Naive B cell (primary cell): ENCODE data around the gene MT1M. TPM values are rescaled to one million over a fixed set of nuclear protein-coding genes. Genes with fewer than 3 reads are reported as not detected.
A peak's percentile ranks its signal among the peaks of the same experiment; 100 is the strongest.

Experiments
- ATAC-seq, 2 donors: fragments of 150-1000 bp; cut with Tn5 transposase; 2 replicates each; pipeline ENCODE4 v1.10.0; 2021; ENCODE audit warnings: low read depth in 2 of 2, mild to moderate bottlenecking in 2 of 2, moderate library complexity in 2 of 2
- DNase-seq: peaks from one replicate; pipeline ENCODE4 v3.0.0; 2022
- H3K27ac Mint-ChIP-seq, 6 donors: one replicate each; pipeline ENCODE4 v1.8.0; 2020 to 2022; ENCODE audit warnings: mild to moderate bottlenecking in 6 of 6, mixed read lengths in 6 of 6, moderate library complexity in 5 of 6, inconsistent platforms in 2 of 6
- H3K27me3 Mint-ChIP-seq, 3 donors: one replicate each; pipeline ENCODE4 v1.8.0; 2021 to 2022; ENCODE audit warnings: mixed read lengths in 3 of 3, mild to moderate bottlenecking in 1 of 3
- H3K36me3 Mint-ChIP-seq, 2 donors: one replicate each; pipeline ENCODE4 v1.8.0; 2020 to 2022; ENCODE audit warnings: mixed read lengths in 2 of 2, inconsistent platforms in 1 of 2, mild to moderate bottlenecking in 1 of 2
- H3K4me1 Mint-ChIP-seq, 3 donors: one replicate each; pipeline ENCODE4 v1.8.0; 2020 to 2022; ENCODE audit warnings: mixed read lengths in 3 of 3, inconsistent platforms in 1 of 3, mild to moderate bottlenecking in 1 of 3, moderate library complexity in 1 of 3
- H3K4me3 Mint-ChIP-seq, 8 donors: one replicate each; pipeline ENCODE4 v1.8.0; 2020 to 2022; ENCODE audit warnings: mild to moderate bottlenecking in 8 of 8, mixed read lengths in 8 of 8, moderate library complexity in 8 of 8, inconsistent platforms in 2 of 8
- H3K9me3 Mint-ChIP-seq, 7 donors: one replicate each; pipeline ENCODE4 v1.8.0; 2020 to 2022; ENCODE audit warnings: mixed read lengths in 7 of 7, mild to moderate bottlenecking in 5 of 7, inconsistent platforms in 2 of 7, moderate library complexity in 1 of 7
- polyA plus RNA-seq, 6 donors: library from polyadenylated mRNA; unstranded; fragments of 300-500 nt; fragmentation: Illumina TruSeq; gene quantifications; one replicate each; pipeline ENCODE4 v1.2.3, GENCODE V29; 2021; ENCODE audit warnings: low read depth in 6 of 6

MT1M gene
- polyA plus RNA-seq, 6 donors from 2014 or later = not detected

- Mint-ChIP-seq H3K36me3 (no peaks in the 10 kb centered on the region), H3K9me3 (peaks cover 0 to 1% (median 0%) of the 10 kb centered on the region in 7 donors), H3K27me3 (peaks cover 74 to 96% (median 89%) of the 10 kb centered on the region in 3 donors), H3K4me3 (peak overlapping the region in 1 of 8 donors; percentile 22), H3K27ac (no peak overlapping the region), H3K4me1 (peaks cover 16 to 34% (median 25%) of the 10 kb centered on the region in 3 donors)
- no peak for DNase-seq
- no peak for ATAC-seq
These were observed 4.4 kb downstream of the MT1M start for GRCh38 chr16:56636616-56637413.

- Mint-ChIP-seq H3K27me3 (peaks cover 84 to 91% (median 84%) of the 10 kb centered on the region in 3 donors), H3K4me1 (peaks cover 14 to 34% (median 20%) of the 10 kb centered on the region in 3 donors), H3K27ac (peak within 1 kb of the TSS in 1 of 6 donors; percentile 70), H3K9me3 (peaks cover 0 to 1% (median 0%) of the 10 kb centered on the region in 7 donors), H3K36me3 (no peaks in the 10 kb centered on the region), H3K4me3 (peak within 1 kb of the TSS; percentile 3 to 75 (median 39))
- DNase-seq = no peak
- ATAC-seq = no peak
These were observed 5.6 kb downstream of the MT1M start, which contains the start of gene MT1A for GRCh38 chr16:56637814-56638750. TSS of gene MT1A (plus strand) at chr16:56638666. CDS start at chr16:56638739, 73 bp downstream.

- peak overlapping the region in 1 of 8 donors; percentile 21 for H3K4me3 Mint-ChIP-seq
- H3K27ac Mint-ChIP-seq = no peak overlapping the region
- H3K27me3 Mint-ChIP-seq = peaks cover 81 to 91% (median 87%) of the 10 kb centered on the region in 3 donors
- H3K36me3 Mint-ChIP-seq = no peaks in the 10 kb centered on the region
- H3K4me1 Mint-ChIP-seq = peaks cover 20 to 41% (median 30%) of the 10 kb centered on the region in 3 donors
- DNase-seq = no peak
- no peak for ATAC-seq
- peaks cover 0 to 1% (median 0%) of the 10 kb centered on the region in 7 donors for H3K9me3 Mint-ChIP-seq
These were observed 6.6 kb downstream of the MT1M start for GRCh38 chr16:56639045-56639444.

GRCh38 chr16:56640076-56640475, 7.6 kb downstream of the MT1M start:
- Mint-ChIP-seq H3K36me3 (no peaks in the 10 kb centered on the region), H3K9me3 (peaks cover 0 to 1% (median 0%) of the 10 kb centered on the region in 7 donors), H3K27ac (no peak overlapping the region), H3K27me3 (peaks cover 81 to 91% (median 87%) of the 10 kb centered on the region in 3 donors), H3K4me1 (peaks cover 16 to 37% (median 31%) of the 10 kb centered on the region in 3 donors), H3K4me3 (no peak overlapping the region)
- no peak for DNase-seq
- ATAC-seq = no peak

- H3K36me3 Mint-ChIP-seq = no peaks in the 10 kb centered on the region
- ATAC-seq (no peak), DNase-seq (no peak)
- no peak overlapping the region for H3K27ac Mint-ChIP-seq
- peaks cover 0 to 1% (median 0%) of the 10 kb centered on the region in 7 donors for H3K9me3 Mint-ChIP-seq
- H3K4me1 Mint-ChIP-seq = peaks cover 14 to 30% (median 28%) of the 10 kb centered on the region in 3 donors
- H3K27me3 Mint-ChIP-seq = peaks cover 86 to 91% (median 88%) of the 10 kb centered on the region in 3 donors
- no peak overlapping the region for H3K4me3 Mint-ChIP-seq
These were observed 8.7 kb downstream of the MT1M start for GRCh38 chr16:56641166-56641565.

GRCh38 chr16:56643080-56643778, 10.8 kb downstream of the MT1M start:
- Mint-ChIP-seq H3K27ac (peak overlapping the region in 1 of 6 donors; percentile 63), H3K4me3 (peak overlapping the region in 7 of 8 donors; percentile 60 to 87 (median 64)), H3K9me3 (peaks cover 0 to 1% (median 0%) of the 10 kb centered on the region in 7 donors), H3K4me1 (peaks cover 10 to 22% (median 19%) of the 10 kb centered on the region in 3 donors), H3K27me3 (peaks cover 81 to 89% (median 87%) of the 10 kb centered on the region in 3 donors), H3K36me3 (no peaks in the 10 kb centered on the region)
- DNase-seq (peak; percentile 14), ATAC-seq (peak; percentile 89 to 91)

GRCh38 chr16:56643833-56644232, 11.4 kb downstream of the MT1M start:
- DNase-seq = no peak
- Mint-ChIP-seq H3K9me3 (no peaks in the 10 kb centered on the region), H3K27me3 (peaks cover 84 to 89% (median 88%) of the 10 kb centered on the region in 3 donors), H3K4me1 (peaks cover 10 to 22% (median 19%) of the 10 kb centered on the region in 3 donors), H3K4me3 (peak overlapping the region in 6 of 8 donors; percentile 30 to 87 (median 68)), H3K27ac (no peak overlapping the region), H3K36me3 (no peaks in the 10 kb centered on the region)
- no peak for ATAC-seq

GRCh38 chr16:56645311-56645710, 12.9 kb downstream of the MT1M start:
- ATAC-seq = no peak
- no peak overlapping the region for H3K27ac Mint-ChIP-seq
- H3K4me3 Mint-ChIP-seq = no peak overlapping the region
- H3K9me3 Mint-ChIP-seq = no peaks in the 10 kb centered on the region
- H3K36me3 Mint-ChIP-seq = no peaks in the 10 kb centered on the region
- peaks cover 76 to 87% (median 82%) of the 10 kb centered on the region in 3 donors for H3K27me3 Mint-ChIP-seq
- peaks cover 10 to 22% (median 19%) of the 10 kb centered on the region in 3 donors for H3K4me1 Mint-ChIP-seq
- no peak for DNase-seq

GRCh38 chr16:56645838-56646237, 13.4 kb downstream of the MT1M start:
- H3K36me3 Mint-ChIP-seq = no peaks in the 10 kb centered on the region
- peaks cover 10 to 22% (median 19%) of the 10 kb centered on the region in 3 donors for H3K4me1 Mint-ChIP-seq
- DNase-seq (no peak), ATAC-seq (no peak)
- H3K27me3 Mint-ChIP-seq = peaks cover 74 to 87% (median 78%) of the 10 kb centered on the region in 3 donors
- no peak overlapping the region for H3K27ac Mint-ChIP-seq
- H3K4me3 Mint-ChIP-seq = no peak overlapping the region
- no peaks in the 10 kb centered on the region for H3K9me3 Mint-ChIP-seq

GRCh38 chr16:56647641-56648431, 15.4 kb downstream of the MT1M start:
- ATAC-seq = no peak
- no peak for DNase-seq
- no peak overlapping the region for H3K27ac Mint-ChIP-seq
- H3K4me1 Mint-ChIP-seq = peaks cover 8 to 18% (median 13%) of the 10 kb centered on the region in 3 donors
- no peaks in the 10 kb centered on the region for H3K36me3 Mint-ChIP-seq
- H3K4me3 Mint-ChIP-seq = no peak overlapping the region
- H3K27me3 Mint-ChIP-seq = peaks cover 64 to 89% (median 86%) of the 10 kb centered on the region in 3 donors
- H3K9me3 Mint-ChIP-seq = no peaks in the 10 kb centered on the region

GRCh38 chr16:56649271-56649670, 16.8 kb downstream of the MT1M start:
- ATAC-seq = no peak
- H3K36me3 Mint-ChIP-seq = no peaks in the 10 kb centered on the region

GRCh38 chr16:56649820-56650219, 17.4 kb downstream of the MT1M start:
- Mint-ChIP-seq H3K27ac (no peak overlapping the region), H3K4me3 (no peak overlapping the region), H3K4me1 (peaks cover 5 to 14% (median 6%) of the 10 kb centered on the region in 3 donors), H3K27me3 (peaks cover 54 to 77% (median 69%) of the 10 kb centered on the region in 3 donors), H3K36me3 (no peaks in the 10 kb centered on the region), H3K9me3 (no peaks in the 10 kb centered on the region)
- ATAC-seq (no peak), DNase-seq (no peak)

More at GRCh38 chr16:56649271-56649670, 16.8 kb downstream of the MT1M start:
- Mint-ChIP-seq H3K27me3 (peaks cover 60 to 81% (median 74%) of the 10 kb centered on the region in 3 donors), H3K9me3 (no peaks in the 10 kb centered on the region), H3K27ac (peak overlapping the region in 1 of 6 donors; percentile 41), H3K4me1 (peaks cover 6 to 14% (median 9%) of the 10 kb centered on the region in 3 donors), H3K4me3 (no peak overlapping the region)
- DNase-seq = no peak
